RPMI7951 (cell line): ENCODE results near the gene RELT. TPM values are rescaled to one million over a fixed set of nuclear protein-coding genes. Genes with fewer than 3 reads are reported as not detected.
"Not testable (repeated sequence)": the region's sequence is repeated elsewhere in the genome, so short reads cannot be mapped to it uniquely, and the experiment has no call there.

Experiments used
- DNase-seq: peaks from one replicate; pipeline ENCODE4 v3.0.0-alpha.2; 2012; ENCODE audit warnings: low read depth
- total RNA-seq: library from RNA; depleted of rRNA; stranded (reverse); fragments of >200 nt; shearing (Covaris generic); gene quantifications from 2 replicates; pipeline ENCODE4 v1.2.3, GENCODE V29; 2014; rRNA removed

The RELT gene
- total RNA-seq, 1 experiment from 2014 or later: 4.2 TPM

- DNase-seq: peak; percentile 66
These were observed 53.0 kb downstream of the RELT start for GRCh38 chr11:73429121-73429750.

DNA sequence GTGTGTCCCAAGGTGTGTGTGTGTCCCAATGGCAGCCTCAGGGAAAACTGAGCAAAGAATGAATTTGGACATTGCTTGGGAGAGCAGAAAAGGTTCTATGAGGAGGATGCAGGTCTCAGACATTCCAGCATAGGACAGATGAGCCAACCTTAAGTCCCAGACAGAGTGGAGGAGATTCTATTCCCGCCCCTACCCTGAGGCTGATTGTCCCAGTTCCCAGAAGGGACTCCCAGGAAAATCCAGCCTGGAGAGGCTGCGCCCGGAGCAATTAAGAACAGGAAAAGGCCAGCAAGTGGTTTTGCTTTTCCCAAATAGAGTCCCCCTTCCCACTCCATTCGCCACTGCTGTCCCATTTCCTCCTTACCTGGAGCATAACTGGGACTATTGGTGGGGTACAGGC lies 54.1 kb downstream of the RELT start:
- peak; percentile 17 for DNase-seq

GRCh38 chr11:73431396-73431795 lies 55.2 kb downstream of the RELT start:
- DNase-seq: no peak

DNA sequence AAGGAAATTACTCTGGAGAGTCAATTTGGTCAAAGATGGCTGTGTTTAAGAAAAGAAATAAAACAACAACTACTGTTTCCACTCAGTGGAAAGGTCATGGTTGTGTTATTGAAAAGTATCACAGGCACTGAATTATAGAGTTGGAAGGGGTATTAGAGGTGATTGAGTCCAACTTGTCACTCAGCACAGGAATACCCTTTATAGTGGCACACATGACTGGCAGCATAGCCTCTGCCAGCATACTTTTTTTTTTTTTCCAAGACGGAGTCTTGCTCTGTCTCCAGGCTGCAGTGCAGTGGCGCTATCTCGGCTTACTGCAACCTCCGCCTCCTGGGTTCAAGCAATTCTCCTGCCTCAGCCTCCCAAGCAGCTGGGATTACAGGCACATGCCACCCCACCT lies 60.7 kb downstream of the RELT start:
- not testable (repeated sequence) for DNase-seq

DNA sequence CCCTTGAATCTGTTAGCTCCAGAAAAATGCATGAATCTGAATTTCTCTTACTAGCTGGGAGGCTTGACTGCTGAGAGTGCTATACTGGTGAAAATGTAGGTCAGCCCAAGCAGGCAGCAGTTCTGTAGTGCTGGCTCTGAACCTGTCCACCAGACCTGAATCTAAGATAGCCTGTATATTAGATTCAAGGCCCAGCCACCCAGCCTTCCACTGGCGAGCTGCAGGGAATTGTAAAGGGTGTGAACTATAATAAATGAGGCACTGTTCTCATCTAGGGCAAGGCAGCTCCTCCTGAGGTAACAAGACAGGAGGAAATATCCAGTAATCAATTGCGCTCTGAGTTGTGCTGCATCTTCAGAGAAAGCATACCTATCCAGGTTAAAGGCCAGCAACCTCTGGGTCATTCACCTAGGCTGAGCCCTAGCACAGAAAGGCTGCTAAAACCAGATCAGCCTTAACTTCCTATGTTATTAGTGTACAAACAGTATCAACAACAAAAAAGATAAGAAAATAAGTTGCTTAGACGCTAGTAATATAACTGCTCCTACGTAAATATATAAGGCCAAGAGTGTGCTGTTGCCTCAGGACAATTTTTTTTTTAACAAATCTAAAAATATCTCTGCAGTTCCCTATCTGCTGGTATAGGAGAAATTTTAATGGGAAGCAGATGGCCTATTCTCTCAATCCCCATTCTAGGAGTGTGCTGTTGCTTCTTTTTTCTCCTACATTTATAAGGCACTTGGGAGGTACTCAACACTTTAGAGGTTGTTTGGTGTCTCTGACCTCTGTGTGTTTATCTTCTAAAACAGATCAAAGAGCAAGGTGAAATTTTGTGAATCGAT lies 63.0 kb downstream of the RELT start:
- DNase-seq: peak; percentile 59

DNA sequence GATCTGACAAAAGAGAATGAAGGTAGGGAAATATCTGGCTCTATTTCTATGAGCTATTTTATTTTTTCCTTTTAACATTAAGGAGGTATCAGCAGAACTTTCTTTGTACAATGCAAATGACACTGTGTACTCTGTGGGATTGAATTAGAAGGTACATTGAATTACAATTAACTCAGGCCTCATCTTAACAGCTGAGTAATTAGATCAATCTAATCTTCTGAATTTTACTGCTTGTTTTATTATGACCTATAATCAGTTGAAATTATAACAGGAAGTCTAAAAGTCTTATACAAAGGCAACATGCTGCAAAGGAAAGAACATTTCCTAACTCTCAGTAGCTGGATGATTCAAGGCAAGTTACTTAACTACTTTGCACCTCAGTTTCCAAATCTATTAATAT lies 69.8 kb downstream of the RELT start:
- DNase-seq: no peak

DNA sequence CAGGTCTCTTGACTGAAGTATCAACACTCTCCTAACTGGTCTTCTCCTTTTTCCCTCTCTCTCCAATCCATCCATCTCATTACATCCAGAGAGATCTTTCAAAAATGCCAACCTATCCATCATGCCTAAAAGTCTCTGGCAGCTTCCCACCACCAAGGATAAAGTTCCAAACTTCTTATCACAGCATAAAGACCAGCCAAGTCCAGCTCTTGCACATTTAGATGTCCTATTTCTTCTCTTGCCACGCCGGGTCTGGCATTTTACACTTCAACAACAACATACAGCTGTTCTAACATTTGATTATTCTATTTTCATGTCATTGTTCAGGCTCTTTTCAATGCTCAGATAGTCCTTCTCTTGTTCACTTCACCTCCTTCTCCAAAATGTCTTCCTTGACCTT lies 70.6 kb downstream of the RELT start:
- DNase-seq: no peak

Other genes with a start within 250 kb of the RELT start
- 11.0 and 12.4 TPM in 2 replicates for gene FCHSD2, start 234.1 kb upstream of the RELT start, total RNA-seq
- 1.3 and 2.2 TPM in 2 replicates for gene P2RY2, start 158.1 kb upstream of the RELT start, total RNA-seq
- gene P2RY6, start 104.1 kb upstream of the RELT start, total RNA-seq: 6.0 and 9.9 TPM in 2 replicates
- gene ARHGEF17, start 68.1 kb upstream of the RELT start, total RNA-seq: 9.1 and 9.4 TPM in 2 replicates
- 30.4 and 30.5 TPM in 2 replicates for gene FAM168A, start 221.7 kb downstream of the RELT start, total RNA-seq